ENCODE data around the gene OR1G1.
"Not testable (repeated sequence)": the region's sequence is repeated elsewhere in the genome, so short reads cannot be mapped to it uniquely, and the experiment has no call there.

OR1G1 gene

DNA sequence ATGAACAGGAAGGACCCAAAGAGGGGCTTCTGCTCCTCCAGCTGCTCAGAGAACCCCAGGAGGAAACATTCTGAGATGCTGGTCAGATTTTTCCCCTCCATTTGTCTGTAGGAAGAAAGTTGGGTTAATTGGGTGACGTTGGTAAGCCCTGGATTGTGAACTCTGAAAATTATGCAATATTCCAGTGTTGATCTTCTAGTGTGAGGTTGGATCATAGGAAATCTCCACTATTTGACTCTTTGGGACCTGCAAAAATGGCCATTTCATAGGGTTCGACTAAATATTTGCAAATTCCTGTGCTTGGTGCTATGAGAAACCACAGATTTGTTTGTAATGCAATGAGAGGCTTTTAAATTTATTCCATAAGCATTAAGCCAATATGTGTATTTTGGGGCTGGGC, at the start of gene OR1G1:
TSS of gene OR1G1 (minus strand) at position 101 of the 400 bp plus-strand sequence. CDS start at position 101, 0 bp downstream.
- no peak for DNase-seq

DNA sequence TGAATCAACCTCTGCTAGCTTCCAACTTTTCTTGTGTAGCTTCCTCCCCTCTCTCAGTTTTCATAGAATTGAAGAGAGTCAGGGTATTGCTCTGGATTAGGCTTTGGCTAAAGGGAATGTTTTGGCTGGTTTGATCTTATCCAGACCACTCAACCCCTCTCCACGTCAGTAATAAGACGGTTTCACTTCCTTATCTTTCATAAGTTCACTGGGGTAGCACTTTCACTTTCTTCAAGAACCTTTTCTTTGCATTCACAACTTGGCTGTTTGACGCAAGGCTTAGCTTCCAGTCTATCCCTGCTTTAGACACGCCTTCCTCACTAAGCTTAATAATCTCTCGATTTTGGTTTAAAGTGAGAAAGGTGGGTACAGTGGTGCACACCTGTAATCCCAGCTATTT, 40.2 kb upstream of the OR1G1 start:
- DNase-seq = no peak

DNA sequence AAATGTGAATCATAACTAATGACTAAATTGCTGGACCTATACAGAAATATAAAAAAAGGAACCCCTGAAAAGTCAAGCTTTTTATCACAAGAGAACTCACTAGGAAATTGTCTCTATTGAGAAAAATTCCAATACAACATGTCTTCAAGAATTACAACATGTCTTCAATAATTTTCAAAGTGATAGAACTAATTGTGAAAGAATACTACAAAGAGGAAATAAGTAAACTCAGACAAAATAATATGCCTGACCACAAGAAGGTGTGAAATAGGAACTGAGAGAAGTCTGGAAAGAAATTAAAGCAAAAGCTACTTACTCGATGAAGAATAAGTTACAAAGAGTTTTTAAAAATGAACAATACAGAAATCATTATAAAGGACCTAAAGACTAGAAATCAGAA, 29.9 kb upstream of the OR1G1 start:
- no peak for DNase-seq

DNA sequence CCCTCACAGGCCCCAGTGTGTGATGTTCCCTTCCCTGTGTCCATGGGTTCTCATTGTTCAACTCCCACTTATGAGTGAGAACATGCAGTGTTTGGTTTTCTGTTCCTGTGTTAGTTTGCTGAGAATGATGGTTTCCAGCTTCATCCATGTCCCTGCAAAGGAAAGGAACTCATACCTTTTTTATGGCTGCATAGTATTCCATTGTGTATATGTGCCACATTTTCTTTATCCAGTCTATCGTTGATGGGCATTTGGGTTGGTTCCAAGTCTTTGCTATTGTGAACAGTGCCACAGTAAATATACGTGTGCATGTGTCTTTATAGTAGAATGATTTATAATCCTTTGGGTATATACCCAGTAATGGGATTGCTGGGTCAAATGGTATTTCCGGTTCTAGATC, 10.1 kb upstream of the OR1G1 start:
- not testable (repeated sequence) for DNase-seq

DNA sequence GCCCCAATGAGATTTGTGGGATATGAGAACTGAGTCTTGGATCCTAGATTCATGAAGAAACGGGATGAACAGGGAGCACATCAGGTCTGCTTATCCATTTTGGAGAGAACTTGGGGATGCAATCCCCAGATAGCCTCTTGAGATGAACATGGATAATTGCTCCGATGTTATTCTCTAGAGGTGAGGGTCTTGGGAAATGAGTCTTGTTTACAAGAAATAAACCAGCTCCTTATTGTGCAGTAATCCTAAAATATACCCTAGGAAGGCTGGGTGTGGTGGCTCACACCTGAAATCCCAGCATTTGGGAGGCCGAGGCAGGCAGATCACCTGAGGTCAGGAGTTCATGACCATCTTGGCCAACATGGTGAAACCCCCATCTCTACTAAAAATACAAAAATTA, 23.0 kb downstream of the OR1G1 start, which contains the start of gene OR1D2:
TSS of gene OR1D2 (minus strand) at position 101 of the 400 bp plus-strand sequence. CDS start 11,426 bp downstream, outside the sequence.
- no peak for DNase-seq
